HCT116 (cell line): ENCODE data around the gene XG. TPM values are rescaled to one million over a fixed set of nuclear protein-coding genes. Genes with fewer than 3 reads are reported as not detected.

Experiments used
- ATAC-seq: fragments of 200-7000 bp; cut with Tn5 transposase; 2 replicates; pipeline ENCODE4 v1.9.1; 2020; ENCODE audit warnings: mild to moderate bottlenecking, moderate library complexity
- BruUV-seq: library from RNA; stranded (reverse); fragments of 400-500 nt; replicated peaks from 2 replicates; lab custom pipeline; 2021; lab: Mats Ljungman, UMichigan
- CTCF ChIA-PET: fragments of 300-600 bp; sonication (Branson Sonifier 250); formaldehyde crosslinking; loops from one replicate; lab custom pipeline; 2021; ENCODE audit warnings: antibody characterized with exemption; lab: Charles Lee
- POLR2A ChIA-PET: fragments of 300-600, 350-600 bp; sonication (Branson Sonifier 250); formaldehyde crosslinking; loops from one replicate; lab custom pipeline; 2021; ENCODE audit warnings: antibody characterized with exemption; lab: Charles Lee
- RAD21 ChIA-PET, 2 experiments: fragments of 300-600 bp; sonication (Branson Sonifier 250); formaldehyde crosslinking; loops; one replicate each; lab custom pipeline; 2023; ENCODE audit warnings: low total read pairs in 2 of 2; ENCODE audit not compliant: uncharacterized antibody in 2 of 2, unreplicated experiment in 2 of 2, low non-redundant PET in 1 of 2; lab: Charles Lee
- DNase-seq: peaks from one replicate; pipeline ENCODE4 v3.0.0-alpha.2; 2010; ENCODE audit warnings: low read depth, low spot score
- H2AFZ ChIP-seq: fragments of 200-600 bp; shearing (Covaris generic), sonication (generic); 2 replicates; pipeline ENCODE4 v1.6.1; 2017; ENCODE audit warnings: low read depth, mixed run types, mixed read lengths, antibody characterized with exemption, low read length; ENCODE audit not compliant: poor library complexity, severe bottlenecking
- H3K27ac ChIP-seq: 2 replicates; pipeline ENCODE4 v1.5.1; 2012; ENCODE audit warnings: low read depth, low read length
- H3K27me3 ChIP-seq: fragments of 200-600 bp; sonication (generic); 2 replicates; pipeline ENCODE4 v1.6.1; 2016; ENCODE audit warnings: mixed run types, low read length, mixed read lengths; ENCODE audit not compliant: insufficient read depth
- H3K36me3 ChIP-seq, 2 experiments: fragments of 200-500 bp in 1 of 2; fragments of 200-600 bp in 1 of 2; sonication (Bioruptor generic) in 1 of 2; sonication (generic) in 1 of 2; 2 replicates each; pipeline versions ENCODE4 v1.5.1 to v1.6.1; 2014 to 2016; ENCODE audit warnings: low read length in 2 of 2, inconsistent platforms in 1 of 2, mixed read lengths in 1 of 2, mixed run types in 1 of 2; ENCODE audit not compliant: insufficient read depth in 2 of 2, control insufficient read depth in 1 of 2
- H3K4me1 ChIP-seq, 2 experiments: fragments of 200-600 bp in 1 of 2; sonication (generic) in 1 of 2; 2 replicates each; pipeline versions ENCODE4 v1.5.1 to v1.6.1; 2012 to 2017; ENCODE audit warnings: low read length in 2 of 2, inconsistent platforms in 1 of 2, mild to moderate bottlenecking in 1 of 2, mixed read lengths in 1 of 2, mixed run types in 1 of 2, moderate library complexity in 1 of 2; ENCODE audit not compliant: insufficient read depth in 2 of 2, control insufficient read depth in 1 of 2
- H3K4me2 ChIP-seq: fragments of 200-600 bp; sonication (generic); 2 replicates; pipeline ENCODE4 v1.6.1; 2017; ENCODE audit warnings: mixed run types, low read length, mixed read lengths
- H3K4me3 ChIP-seq, 2 experiments: fragments of 200-600 bp in 1 of 2; sonication (generic) in 1 of 2; replicated peaks in 1 of 2; 2 replicates each; pipeline ENCODE4 v1.5.1; 2011 to 2016; ENCODE audit warnings: low read length in 2 of 2, control low read depth in 1 of 2, low read depth in 1 of 2, mild to moderate bottlenecking in 1 of 2, mixed read lengths in 1 of 2, mixed run types in 1 of 2
- H3K79me2 ChIP-seq: fragments of 200-600 bp; sonication (generic); 2 replicates; pipeline ENCODE4 v1.6.1; 2017; ENCODE audit warnings: mild to moderate bottlenecking, mixed run types, low read length, moderate library complexity, mixed read lengths; ENCODE audit not compliant: insufficient read depth
- H3K9ac ChIP-seq: fragments of 200-600 bp; sonication (generic); 2 replicates; pipeline ENCODE4 v1.6.1; 2016; ENCODE audit warnings: low read length, mixed read lengths
- H3K9me2 ChIP-seq: fragments of 200-600 bp; sonication (generic), shearing (Covaris generic); 2 replicates; pipeline ENCODE4 v1.6.1; 2017; ENCODE audit warnings: mixed run types, mild to moderate bottlenecking, moderate library complexity; ENCODE audit not compliant: insufficient read depth
- H3K9me3 ChIP-seq, 2 experiments: fragments of 200-500 bp in 1 of 2; fragments of 200-600 bp in 1 of 2; sonication (Bioruptor generic) in 1 of 2; sonication (generic) in 1 of 2; 2 replicates each; pipeline ENCODE4 v1.6.1; 2014 to 2017; ENCODE audit warnings: low read length in 2 of 2, mixed read lengths in 2 of 2, inconsistent platforms in 1 of 2, low read depth in 1 of 2, mild to moderate bottlenecking in 1 of 2, mixed run types in 1 of 2, moderate library complexity in 1 of 2; ENCODE audit not compliant: control insufficient read depth in 1 of 2, insufficient read depth in 1 of 2
- H4K20me1 ChIP-seq: fragments of 200-600 bp; sonication (generic), shearing (Covaris generic); 2 replicates; pipeline ENCODE4 v1.6.1; 2017; ENCODE audit warnings: mixed run types, mild to moderate bottlenecking, moderate library complexity; ENCODE audit not compliant: insufficient read depth
- CEBPB ChIP-seq: IDR thresholded peaks from 2 replicates; pipeline ENCODE4 v1.6.1; 2012; ENCODE audit warnings: low read depth
- CTCF ChIP-seq, 3 experiments: fragments of 200-600 bp in 1 of 3; sonication (generic) in 1 of 3; IDR thresholded peaks in 2 of 3; conservative IDR thresholded peaks in 1 of 3; 2 replicates each; pipeline ENCODE4 v1.5.1; 2012 to 2017; ENCODE audit warnings: low read depth in 2 of 3, low read length in 2 of 3, antibody characterized with exemption in 1 of 3, borderline replicate concordance in 1 of 3, control low read depth in 1 of 3, mild to moderate bottlenecking in 1 of 3, mixed read lengths in 1 of 3, mixed run types in 1 of 3, moderate library complexity in 1 of 3; ENCODE audit not compliant: insufficient read depth in 1 of 3
- ELF1 ChIP-seq: IDR thresholded peaks from 2 replicates; pipeline ENCODE4 v1.6.1; 2012; ENCODE audit warnings: low read depth, borderline replicate concordance
- JUND ChIP-seq: IDR thresholded peaks from 2 replicates; pipeline ENCODE4 v1.6.1; 2012
- RAD21 ChIP-seq: IDR thresholded peaks from 2 replicates; pipeline ENCODE4 v1.6.1; 2012; ENCODE audit warnings: low read depth, mild to moderate bottlenecking
- REST ChIP-seq: IDR thresholded peaks from 2 replicates; pipeline ENCODE4 v1.6.1; 2012; ENCODE audit warnings: low read depth
- SIN3A ChIP-seq: IDR thresholded peaks from 2 replicates; pipeline ENCODE4 v1.6.1; 2012; ENCODE audit warnings: low read depth
- SP1 ChIP-seq: IDR thresholded peaks from 2 replicates; pipeline ENCODE4 v1.6.1; 2012; ENCODE audit warnings: low read depth
- TCF7L2 ChIP-seq: IDR thresholded peaks from 2 replicates; pipeline ENCODE4 v1.7.0; 2011; ENCODE audit warnings: borderline replicate concordance, inconsistent platforms; ENCODE audit not compliant: insufficient read depth, insufficient read length; ENCODE audit errors: extremely low read depth
- YY1 ChIP-seq: IDR thresholded peaks from 2 replicates; pipeline ENCODE4 v1.6.1; 2011; ENCODE audit warnings: low read length, low read depth, moderate library complexity, mild to moderate bottlenecking; ENCODE audit not compliant: insufficient replicate concordance; ENCODE audit errors: extremely low read depth
- ZFX ChIP-seq: fragments of 450-650 bp; IDR thresholded peaks from 2 replicates; pipeline ENCODE4 v1.6.1; 2017
- intact Hi-C: fragments of 100-400 bp; cut with micrococcal nuclease; formaldehyde crosslinking; loops from 2 replicates; pipeline ENCODE4 v1.10.0; 2022
- total RNA-seq: library from RNA; stranded (reverse); gene quantifications from one replicate; pipeline ENCODE4 v1.2.1, GENCODE V29; 2021; ENCODE audit not compliant: unreplicated experiment
- TF ChIP-seq, protein P1 (sequence below): IDR thresholded peaks from 2 replicates; pipeline ENCODE4 v1.6.1; 2012
- TF ChIP-seq, protein P2 (sequence below): IDR thresholded peaks from 2 replicates; pipeline ENCODE4 v1.6.1; 2011; ENCODE audit warnings: mild to moderate bottlenecking, low read length, moderate library complexity; ENCODE audit not compliant: insufficient replicate concordance; ENCODE audit errors: extremely low read depth

Gene XG
- total RNA-seq, 1 experiment from 2014 or later, result not detected

- TF ChIP-seq, protein P1, sequence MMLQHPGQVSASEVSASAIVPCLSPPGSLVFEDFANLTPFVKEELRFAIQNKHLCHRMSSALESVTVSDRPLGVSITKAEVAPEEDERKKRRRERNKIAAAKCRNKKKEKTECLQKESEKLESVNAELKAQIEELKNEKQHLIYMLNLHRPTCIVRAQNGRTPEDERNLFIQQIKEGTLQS, result no peak
- TF ChIP-seq RAD21, result no peak
- TF ChIP-seq YY1, result no peak
- no peak for TF ChIP-seq ELF1
- TF ChIP-seq JUND, result no peak
- TF ChIP-seq CEBPB, result no peak
Measured at GRCh38 chrX:2710041-2710840, 41.6 kb upstream of the XG start (continued).

- intact Hi-C loops, result no loop called here
- RAD21 ChIA-PET, result no interaction called here
- no peaks in the 10 kb centered on the region for H3K9me2 ChIP-seq
- no peak overlapping the region for H3K4me3 ChIP-seq
- H3K4me2 ChIP-seq, result no peak overlapping the region
- no TSS peak for BruUV-seq
- H3K36me3 ChIP-seq, result no peaks in the 10 kb centered on the region
- no peak overlapping the region for H3K9ac ChIP-seq
- no peaks in the 10 kb centered on the region for H4K20me1 ChIP-seq
- DNase-seq, result no peak
- H2AFZ ChIP-seq, result no peak overlapping the region
- peaks cover 17% of the 10 kb centered on the region; the same call in 1 of the 2 replicates for H3K79me2 ChIP-seq
- no peaks in the 10 kb centered on the region for H3K27me3 ChIP-seq
- TF ChIP-seq SIN3A, result no peak
- TF ChIP-seq YY1, result no peak
- TF ChIP-seq, protein P1, result no peak
- no peak for TF ChIP-seq ELF1
- TF ChIP-seq CTCF (IDR thresholded peaks at IDR 0.05 in 2 of 3, conservative IDR thresholded peaks at IDR 0.05 in 1 of 3; ENCODE audit: borderline replicate concordance in 1 of 3, insufficient read depth in 1 of 3, low read depth in 2 of 3, low read length in 2 of 3), result no peak
- no peak for TF ChIP-seq TCF7L2
- no peak for TF ChIP-seq REST
- TF ChIP-seq ZFX, result no peak
- TF ChIP-seq, protein P2, sequence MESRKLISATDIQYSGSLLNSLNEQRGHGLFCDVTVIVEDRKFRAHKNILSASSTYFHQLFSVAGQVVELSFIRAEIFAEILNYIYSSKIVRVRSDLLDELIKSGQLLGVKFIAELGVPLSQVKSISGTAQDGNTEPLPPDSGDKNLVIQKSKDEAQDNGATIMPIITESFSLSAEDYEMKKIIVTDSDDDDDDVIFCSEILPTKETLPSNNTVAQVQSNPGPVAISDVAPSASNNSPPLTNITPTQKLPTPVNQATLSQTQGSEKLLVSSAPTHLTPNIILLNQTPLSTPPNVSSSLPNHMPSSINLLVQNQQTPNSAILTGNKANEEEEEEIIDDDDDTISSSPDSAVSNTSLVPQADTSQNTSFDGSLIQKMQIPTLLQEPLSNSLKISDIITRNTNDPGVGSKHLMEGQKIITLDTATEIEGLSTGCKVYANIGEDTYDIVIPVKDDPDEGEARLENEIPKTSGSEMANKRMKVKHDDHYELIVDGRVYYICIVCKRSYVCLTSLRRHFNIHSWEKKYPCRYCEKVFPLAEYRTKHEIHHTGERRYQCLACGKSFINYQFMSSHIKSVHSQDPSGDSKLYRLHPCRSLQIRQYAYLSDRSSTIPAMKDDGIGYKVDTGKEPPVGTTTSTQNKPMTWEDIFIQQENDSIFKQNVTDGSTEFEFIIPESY, result no peak
- no peak for TF ChIP-seq SP1
- no peak for TF ChIP-seq RAD21
- ATAC-seq, result no peak
- H3K4me1 ChIP-seq, result peaks cover 9 to 42% of the 10 kb centered on the region in 2 experiments
- CTCF ChIA-PET, result no interaction called here
- H3K27ac ChIP-seq, result no peak overlapping the region
- POLR2A ChIA-PET, result no interaction called here
- no peaks in the 10 kb centered on the region for H3K9me3 ChIP-seq
Measured at GRCh38 chrX:2711441-2711840, 40.4 kb upstream of the XG start.
